HG03521 (cell line): ENCODE measurements around the gene OR2S2.

ENCODE experiments used
- ATAC-seq: cut with Tn5 transposase; IDR thresholded peaks from one replicate; pipeline ENCODE4 v1.9.1; 2021; ENCODE audit warnings: mild to moderate bottlenecking, moderate library complexity; ENCODE audit not compliant: unreplicated experiment

Gene OR2S2

GRCh38 chr9:35910613-35911359 lies 47.2 kb downstream of the OR2S2 start:
- ATAC-seq = no peak

GRCh38 chr9:35909687-35910612 lies 48.0 kb downstream of the OR2S2 start:
- no peak for ATAC-seq

GRCh38 chr9:35909274-35909673 lies 48.7 kb downstream of the OR2S2 start, which contains the start of gene SPAAR:
Gene SPAAR, plus strand, starts transcription at chr9:35909490. Its CDS starts 974 bp downstream, at chr9:35910464.
- no peak for ATAC-seq

GRCh38 chr9:35908504-35909125 lies 49.3 kb downstream of the OR2S2 start:
- no peak for ATAC-seq

- no peak for ATAC-seq
Measured at GRCh38 chr9:35907711-35908503, 50.0 kb downstream of the OR2S2 start.
